HUES48 (cell line): Measurements from ENCODE around the gene THRB.

Experiments
- H3K27ac ChIP-seq: one replicate; pipeline ENCODE4 v1.7.0; 2013; ENCODE audit warnings: low read depth, low read length, inconsistent platforms
- H3K27me3 ChIP-seq: 2 replicates; pipeline ENCODE4 v1.6.1; 2013; ENCODE audit warnings: mild to moderate bottlenecking, low read length; ENCODE audit not compliant: control insufficient read depth, insufficient read depth
- H3K36me3 ChIP-seq: 2 replicates; pipeline ENCODE4 v1.6.1; 2013; ENCODE audit warnings: low read length; ENCODE audit not compliant: control insufficient read depth, insufficient read depth
- H3K4me1 ChIP-seq: 2 replicates; pipeline ENCODE4 v1.6.1; 2013; ENCODE audit warnings: mild to moderate bottlenecking, low read length; ENCODE audit not compliant: control insufficient read depth, insufficient read depth
- H3K4me3 ChIP-seq: 2 replicates; pipeline ENCODE4 v1.5.1; 2013; ENCODE audit warnings: mild to moderate bottlenecking, low read depth, low read length
- H3K9ac ChIP-seq: 2 replicates; pipeline ENCODE4 v1.6.1; 2013; ENCODE audit warnings: mild to moderate bottlenecking, low read depth, low read length, moderate library complexity
- H3K9me3 ChIP-seq: 2 replicates; pipeline ENCODE4 v1.6.1; 2013; ENCODE audit warnings: low read length; ENCODE audit not compliant: control insufficient read depth, insufficient read depth

The THRB gene

GRCh38 chr3:24336101-24336500 lies 158.5 kb downstream of the THRB start:
- Histone ChIP-seq H3K36me3 (no peaks in the 10 kb centered on the region), H3K9me3 (no peaks in the 10 kb centered on the region), H3K4me1 (no peaks in the 10 kb centered on the region), H3K4me3 (no peak overlapping the region), H3K27me3 (no peaks in the 10 kb centered on the region), H3K27ac (no peak overlapping the region), H3K9ac (no peak overlapping the region)

GRCh38 chr3:24332092-24332491 lies 162.6 kb downstream of the THRB start:
- Histone ChIP-seq H3K36me3 (no peaks in the 10 kb centered on the region), H3K27me3 (no peaks in the 10 kb centered on the region), H3K9me3 (no peaks in the 10 kb centered on the region), H3K4me3 (no peak overlapping the region), H3K9ac (no peak overlapping the region), H3K4me1 (no peaks in the 10 kb centered on the region), H3K27ac (no peak overlapping the region)

DNA sequence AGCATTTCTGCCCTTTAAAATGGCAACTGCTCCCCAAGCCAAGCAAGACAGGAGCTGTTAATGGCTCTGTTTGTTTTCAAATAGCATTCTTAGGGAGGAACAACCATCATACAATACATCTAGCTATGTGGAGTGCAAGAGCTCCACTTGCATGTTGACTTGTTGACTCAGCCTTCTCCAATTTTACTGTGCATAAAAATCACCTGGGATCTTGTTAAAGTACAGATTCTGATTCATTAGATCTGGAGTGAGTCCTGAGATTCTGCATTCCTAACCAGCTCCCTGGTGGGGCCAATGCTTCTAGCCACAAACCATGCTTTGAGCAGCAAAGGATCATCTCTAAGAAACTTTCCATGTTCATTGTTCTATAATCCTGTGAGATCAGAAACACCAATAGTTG lies 171.4 kb downstream of the THRB start:
- no peak overlapping the region for H3K4me3 ChIP-seq
- no peaks in the 10 kb centered on the region for H3K36me3 ChIP-seq
- H3K27ac ChIP-seq, result no peak overlapping the region
- no peaks in the 10 kb centered on the region for H3K27me3 ChIP-seq
- H3K9ac ChIP-seq, result no peak overlapping the region
- H3K4me1 ChIP-seq, result no peaks in the 10 kb centered on the region
- H3K9me3 ChIP-seq, result no peaks in the 10 kb centered on the region

DNA sequence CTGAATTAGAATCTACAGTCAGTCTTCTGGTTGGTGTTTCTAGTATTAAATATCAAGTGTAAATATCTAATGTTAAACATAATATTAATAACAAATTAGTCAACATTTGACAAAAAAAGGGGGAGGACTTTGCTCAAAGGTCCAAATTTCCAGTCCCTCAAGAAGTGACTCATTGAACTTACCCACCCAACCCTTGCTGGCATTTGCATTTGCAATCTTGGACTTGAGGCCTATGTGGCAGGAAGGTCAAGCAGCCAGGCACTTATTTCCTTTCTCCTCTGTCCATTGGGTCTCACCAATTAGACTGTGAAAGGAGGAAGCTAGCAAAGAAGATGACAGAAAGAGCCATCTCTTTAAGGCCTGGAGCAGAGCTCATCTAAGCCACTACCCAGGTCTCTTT lies 174.0 kb downstream of the THRB start:
- Histone ChIP-seq H3K4me3 (no peak overlapping the region), H3K36me3 (no peaks in the 10 kb centered on the region), H3K27me3 (no peaks in the 10 kb centered on the region), H3K4me1 (no peaks in the 10 kb centered on the region), H3K9ac (no peak overlapping the region), H3K27ac (no peak overlapping the region), H3K9me3 (no peaks in the 10 kb centered on the region)

DNA sequence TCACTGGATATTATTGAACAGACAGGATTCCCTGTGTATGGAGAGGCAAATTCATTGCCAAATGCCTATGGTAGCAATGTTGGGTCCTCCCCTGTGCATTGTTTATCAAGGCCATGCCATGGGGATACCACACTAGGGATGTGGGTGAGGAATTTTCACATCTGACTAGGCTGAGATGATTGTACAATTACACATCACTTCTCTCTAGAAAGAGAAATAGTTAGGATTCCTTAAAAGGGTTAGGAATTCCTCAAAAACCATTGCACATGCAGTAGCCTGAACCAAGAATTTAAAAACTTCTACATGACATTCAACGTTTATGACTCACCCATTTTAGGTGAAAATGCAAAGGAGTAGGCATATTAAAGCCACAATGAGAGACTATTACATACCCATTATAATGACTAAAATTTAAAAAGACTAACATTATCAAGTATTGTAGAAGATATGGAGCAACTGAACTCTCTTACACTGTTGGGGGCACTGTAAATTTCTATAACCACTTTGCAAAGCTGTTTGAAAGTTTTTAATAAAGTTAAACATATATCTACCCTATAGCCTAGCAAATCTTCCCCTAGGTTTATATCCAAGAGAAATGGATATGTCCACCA lies 175.9 kb downstream of the THRB start:
- Histone ChIP-seq H3K4me1 (no peaks in the 10 kb centered on the region), H3K36me3 (no peaks in the 10 kb centered on the region), H3K9ac (no peak overlapping the region), H3K4me3 (no peak overlapping the region), H3K27me3 (no peaks in the 10 kb centered on the region), H3K9me3 (no peaks in the 10 kb centered on the region), H3K27ac (no peak overlapping the region)

- Histone ChIP-seq H3K4me3 (no peak overlapping the region), H3K9ac (no peak overlapping the region)
These were observed 177.7 kb downstream of the THRB start for GRCh38 chr3:24316887-24317383.

DNA sequence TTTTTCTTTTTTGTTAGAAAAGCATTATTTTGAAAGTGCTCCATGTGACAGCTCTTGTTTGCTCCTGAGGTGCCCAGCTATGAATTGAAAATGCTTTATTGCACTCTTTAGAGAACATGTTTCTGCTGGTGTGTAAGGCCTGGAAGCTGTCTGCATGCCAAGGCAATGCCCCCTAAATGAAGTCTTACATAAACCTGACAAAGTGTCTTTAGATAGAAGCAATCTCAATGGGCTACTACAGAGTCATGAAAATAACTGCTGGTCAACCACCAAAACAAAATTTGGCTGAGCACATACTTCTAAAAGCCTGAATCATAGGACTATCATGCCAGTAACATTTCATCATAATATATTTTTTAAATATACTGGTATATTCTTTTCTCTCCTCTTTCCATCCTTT lies 178.7 kb downstream of the THRB start:
- H3K36me3 ChIP-seq, result no peaks in the 10 kb centered on the region

More at GRCh38 chr3:24316887-24317383, 177.7 kb downstream of the THRB start:
- Histone ChIP-seq H3K4me1 (no peaks in the 10 kb centered on the region), H3K27me3 (no peaks in the 10 kb centered on the region), H3K36me3 (no peaks in the 10 kb centered on the region), H3K27ac (no peak overlapping the region), H3K9me3 (no peaks in the 10 kb centered on the region)

GRCh38 chr3:24315356-24315755 lies 179.3 kb downstream of the THRB start:
- H3K9ac ChIP-seq, result no peak overlapping the region
- H3K27ac ChIP-seq, result no peak overlapping the region
- no peaks in the 10 kb centered on the region for H3K9me3 ChIP-seq
- H3K36me3 ChIP-seq, result no peaks in the 10 kb centered on the region
- H3K27me3 ChIP-seq, result no peaks in the 10 kb centered on the region
- no peaks in the 10 kb centered on the region for H3K4me1 ChIP-seq
- H3K4me3 ChIP-seq, result no peak overlapping the region

More for the DNA sequence above, 178.7 kb downstream of the THRB start:
- Histone ChIP-seq H3K27ac (no peak overlapping the region), H3K27me3 (no peaks in the 10 kb centered on the region), H3K9ac (no peak overlapping the region), H3K4me1 (no peaks in the 10 kb centered on the region), H3K9me3 (no peaks in the 10 kb centered on the region), H3K4me3 (no peak overlapping the region)

DNA sequence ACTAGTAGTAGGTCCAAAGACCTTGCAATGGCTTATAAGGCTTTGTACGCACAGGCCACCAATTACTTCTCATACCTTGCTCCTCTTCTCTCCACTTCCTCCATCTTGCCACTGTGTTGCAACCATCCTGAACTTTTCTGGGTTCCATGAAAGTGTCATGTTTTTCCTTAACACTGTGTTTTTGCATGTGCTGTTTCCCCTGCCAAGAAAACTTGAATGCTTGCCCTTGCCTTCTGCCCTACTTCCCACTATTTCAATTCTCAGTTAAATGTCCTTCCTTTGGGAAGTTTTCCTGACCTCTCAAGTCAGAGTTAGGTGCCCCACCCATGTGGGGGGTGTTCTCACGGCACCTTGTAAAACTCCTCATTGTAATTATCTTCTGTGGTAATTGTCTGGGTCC lies 182.8 kb downstream of the THRB start:
- no peaks in the 10 kb centered on the region for H3K9me3 ChIP-seq
- no peak overlapping the region for H3K27ac ChIP-seq
- no peaks in the 10 kb centered on the region for H3K36me3 ChIP-seq
- H3K4me1 ChIP-seq, result no peaks in the 10 kb centered on the region
- no peak overlapping the region for H3K9ac ChIP-seq
- no peak overlapping the region for H3K4me3 ChIP-seq
- no peaks in the 10 kb centered on the region for H3K27me3 ChIP-seq

DNA sequence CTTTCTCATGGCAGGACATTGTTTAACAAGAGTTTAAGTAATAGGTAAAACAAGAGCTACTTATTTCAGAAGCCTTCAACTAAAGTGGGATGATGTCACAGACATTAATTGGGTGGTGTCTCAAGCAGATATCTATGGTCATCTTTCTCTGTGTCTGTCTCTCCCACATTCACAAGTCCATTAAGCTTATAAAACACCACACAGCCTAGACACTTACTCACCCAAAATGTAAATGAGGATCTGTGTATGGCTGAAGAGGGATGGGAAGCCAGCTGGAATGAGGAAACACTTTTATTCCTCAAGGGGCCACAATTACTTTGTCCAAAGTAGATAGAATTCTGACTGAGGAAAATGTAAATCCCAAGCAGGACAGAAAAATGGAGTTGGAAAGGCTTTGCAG lies 183.8 kb downstream of the THRB start:
- Histone ChIP-seq H3K36me3 (no peaks in the 10 kb centered on the region), H3K27me3 (no peaks in the 10 kb centered on the region), H3K27ac (no peak overlapping the region), H3K4me1 (peaks cover 8% of the 10 kb centered on the region), H3K4me3 (no peak overlapping the region), H3K9ac (no peak overlapping the region), H3K9me3 (no peaks in the 10 kb centered on the region)

- Histone ChIP-seq H3K27me3 (no peaks in the 10 kb centered on the region), H3K9me3 (no peaks in the 10 kb centered on the region), H3K4me3 (no peak overlapping the region), H3K27ac (no peak overlapping the region), H3K4me1 (peaks cover 19% of the 10 kb centered on the region), H3K36me3 (no peaks in the 10 kb centered on the region), H3K9ac (no peak overlapping the region)
These were observed 188.1 kb downstream of the THRB start for GRCh38 chr3:24306518-24306917.
